GM12873 (cell line): Measurements from ENCODE around the gene FOXP3.

Experiments
- TF ChIP-seq, protein P1 (sequence below): IDR thresholded peaks from 2 replicates; pipeline ENCODE4 v1.5.1; 2012; ENCODE audit warnings: low read depth, mild to moderate bottlenecking, moderate library complexity, low read length, control low read depth; ENCODE audit not compliant: insufficient read depth; ENCODE audit errors: missing control alignments

FOXP3 gene

DNA sequence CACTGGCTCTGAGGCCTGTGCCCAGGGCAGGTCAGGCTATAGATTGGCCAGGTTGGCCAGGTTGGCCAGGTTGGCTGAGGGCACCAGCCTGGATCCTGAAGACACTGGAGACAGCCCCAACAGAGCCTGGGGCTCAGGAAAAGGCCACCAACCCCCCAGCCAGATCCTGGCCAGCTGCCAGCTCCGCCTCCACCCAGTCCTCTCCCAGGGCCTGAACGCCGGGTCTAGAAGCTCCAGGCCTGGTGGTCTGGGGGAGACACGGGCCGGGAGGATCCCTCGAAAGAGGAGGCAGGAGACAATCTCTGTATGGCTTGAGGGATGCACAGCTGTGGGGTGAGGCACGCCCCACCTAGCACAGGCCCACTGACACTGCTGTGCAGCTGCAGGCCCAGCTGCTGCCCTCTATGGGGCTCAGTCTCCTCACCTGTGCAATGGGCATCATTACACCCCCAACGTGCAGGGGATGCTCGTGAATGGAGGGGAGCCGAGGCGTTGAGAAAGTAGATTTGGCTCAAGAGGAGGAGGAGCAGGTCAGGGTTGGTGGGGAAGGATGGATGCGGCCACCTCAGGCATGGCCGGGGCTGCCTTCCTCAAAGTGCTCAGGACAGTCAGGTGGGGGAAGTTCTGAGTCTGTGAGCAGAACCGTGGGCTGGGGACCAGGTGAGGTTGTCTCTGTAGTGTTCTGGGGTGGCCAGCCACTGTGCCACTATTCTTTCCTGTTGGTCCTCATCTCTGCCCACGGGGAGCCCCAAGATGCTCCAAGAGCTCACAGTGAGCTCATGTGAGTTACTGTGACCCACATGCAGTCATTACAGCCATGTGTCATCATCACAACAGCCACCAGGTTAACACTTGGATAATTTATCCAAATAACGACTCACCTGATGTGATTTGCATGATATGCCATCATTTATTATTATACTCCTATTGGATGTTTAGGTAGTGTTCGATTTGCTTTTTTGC lies 28.2 kb upstream of the FOXP3 start:
- TF ChIP-seq, protein P1, sequence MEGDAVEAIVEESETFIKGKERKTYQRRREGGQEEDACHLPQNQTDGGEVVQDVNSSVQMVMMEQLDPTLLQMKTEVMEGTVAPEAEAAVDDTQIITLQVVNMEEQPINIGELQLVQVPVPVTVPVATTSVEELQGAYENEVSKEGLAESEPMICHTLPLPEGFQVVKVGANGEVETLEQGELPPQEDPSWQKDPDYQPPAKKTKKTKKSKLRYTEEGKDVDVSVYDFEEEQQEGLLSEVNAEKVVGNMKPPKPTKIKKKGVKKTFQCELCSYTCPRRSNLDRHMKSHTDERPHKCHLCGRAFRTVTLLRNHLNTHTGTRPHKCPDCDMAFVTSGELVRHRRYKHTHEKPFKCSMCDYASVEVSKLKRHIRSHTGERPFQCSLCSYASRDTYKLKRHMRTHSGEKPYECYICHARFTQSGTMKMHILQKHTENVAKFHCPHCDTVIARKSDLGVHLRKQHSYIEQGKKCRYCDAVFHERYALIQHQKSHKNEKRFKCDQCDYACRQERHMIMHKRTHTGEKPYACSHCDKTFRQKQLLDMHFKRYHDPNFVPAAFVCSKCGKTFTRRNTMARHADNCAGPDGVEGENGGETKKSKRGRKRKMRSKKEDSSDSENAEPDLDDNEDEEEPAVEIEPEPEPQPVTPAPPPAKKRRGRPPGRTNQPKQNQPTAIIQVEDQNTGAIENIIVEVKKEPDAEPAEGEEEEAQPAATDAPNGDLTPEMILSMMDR = no peak

GRCh38 chrX:49291615-49292337 lies 27.3 kb upstream of the FOXP3 start:
- TF ChIP-seq, protein P1 = peak; percentile 82

DNA sequence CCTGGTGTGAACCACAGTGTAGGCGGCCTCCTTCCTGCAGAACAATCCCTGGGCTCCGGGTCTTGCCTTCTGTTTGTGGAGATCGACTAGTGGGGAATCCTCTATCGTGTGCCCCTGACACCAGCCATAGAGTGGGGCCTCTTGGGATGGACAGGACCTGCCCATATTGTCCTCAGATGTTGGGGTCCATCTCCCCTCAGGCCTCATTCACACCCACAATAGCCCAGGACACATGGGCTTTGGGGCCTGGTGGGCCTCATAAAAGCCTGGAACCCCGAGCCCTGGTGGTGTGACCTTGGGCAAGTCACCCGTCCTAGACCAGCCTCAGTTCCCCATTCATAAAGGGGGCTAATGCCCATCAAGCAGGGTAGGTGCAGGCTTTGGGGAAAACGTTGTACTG lies 25.7 kb upstream of the FOXP3 start:
- TF ChIP-seq, protein P1 = no peak

GRCh38 chrX:49287665-49288064 lies 23.2 kb upstream of the FOXP3 start:
- TF ChIP-seq, protein P1 = no peak

GRCh38 chrX:49286581-49286980 lies 22.1 kb upstream of the FOXP3 start:
- TF ChIP-seq, protein P1 = no peak

GRCh38 chrX:49286136-49286535 lies 21.6 kb upstream of the FOXP3 start:
- TF ChIP-seq, protein P1 = no peak

GRCh38 chrX:49284212-49284611 lies 19.7 kb upstream of the FOXP3 start:
- TF ChIP-seq, protein P1 = no peak
